C4-2B (cell line): ENCODE measurements around the gene LNPEP.

Experiments
- ZFX ChIP-seq: fragments of 450-650 bp; IDR thresholded peaks from 2 replicates; pipeline ENCODE4 v1.6.1; 2017
- TF ChIP-seq, protein P1 (sequence below): fragments of 450-650 bp; conservative IDR thresholded peaks from 2 replicates; pipeline ENCODE4 v1.5.1; 2017; ENCODE audit warnings: mild to moderate bottlenecking

DNA sequence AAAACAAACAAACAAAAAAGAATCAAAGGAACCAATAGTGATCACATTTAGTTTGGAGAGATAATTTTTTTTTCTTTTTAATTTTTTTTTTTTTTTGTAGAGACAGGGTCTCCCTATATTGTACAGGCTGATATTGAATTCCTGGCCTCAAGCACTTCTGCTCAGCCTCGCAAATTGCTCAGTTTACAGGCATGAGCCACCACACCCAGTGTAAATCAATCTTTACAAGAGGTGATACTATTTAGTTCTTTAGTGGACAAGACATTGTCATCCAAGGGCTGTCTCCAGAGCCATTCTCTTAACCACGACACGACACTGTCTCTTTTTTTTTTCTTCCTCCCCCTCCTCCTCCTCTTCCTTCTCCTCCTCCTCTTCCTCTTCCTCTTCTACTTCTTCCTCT lies 30.0 kb upstream of the LNPEP start:
- TF ChIP-seq, protein P1, sequence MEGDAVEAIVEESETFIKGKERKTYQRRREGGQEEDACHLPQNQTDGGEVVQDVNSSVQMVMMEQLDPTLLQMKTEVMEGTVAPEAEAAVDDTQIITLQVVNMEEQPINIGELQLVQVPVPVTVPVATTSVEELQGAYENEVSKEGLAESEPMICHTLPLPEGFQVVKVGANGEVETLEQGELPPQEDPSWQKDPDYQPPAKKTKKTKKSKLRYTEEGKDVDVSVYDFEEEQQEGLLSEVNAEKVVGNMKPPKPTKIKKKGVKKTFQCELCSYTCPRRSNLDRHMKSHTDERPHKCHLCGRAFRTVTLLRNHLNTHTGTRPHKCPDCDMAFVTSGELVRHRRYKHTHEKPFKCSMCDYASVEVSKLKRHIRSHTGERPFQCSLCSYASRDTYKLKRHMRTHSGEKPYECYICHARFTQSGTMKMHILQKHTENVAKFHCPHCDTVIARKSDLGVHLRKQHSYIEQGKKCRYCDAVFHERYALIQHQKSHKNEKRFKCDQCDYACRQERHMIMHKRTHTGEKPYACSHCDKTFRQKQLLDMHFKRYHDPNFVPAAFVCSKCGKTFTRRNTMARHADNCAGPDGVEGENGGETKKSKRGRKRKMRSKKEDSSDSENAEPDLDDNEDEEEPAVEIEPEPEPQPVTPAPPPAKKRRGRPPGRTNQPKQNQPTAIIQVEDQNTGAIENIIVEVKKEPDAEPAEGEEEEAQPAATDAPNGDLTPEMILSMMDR = no peak
- no peak for TF ChIP-seq ZFX
